ENCODE data around the gene GPNMB. TPM values are rescaled to one million over a fixed set of nuclear protein-coding genes. Genes with fewer than 3 reads are reported as not detected.

The GPNMB gene
- total and polyA plus RNA-seq, 10 of the 15 experiments (the other 5 are each of a cell fraction or from before 2014, with no cell fraction given): 5.9 to 22.3 (median 10.0) TPM

- TF ChIP-seq ZBTB40 (IDR thresholded peaks at IDR 0.05; ENCODE audit: borderline replicate concordance) (no peak), BCL3 (IDR thresholded peaks at IDR 0.05; ENCODE audit: borderline replicate concordance, insufficient read depth, low read depth, low read length, poor library complexity, severe bottlenecking) (no peak), ZBTB11 (CRISPR knock-in tag; IDR thresholded peaks at IDR 0.05) (no peak), ATF2 (IDR thresholded peaks at IDR 0.05; ENCODE audit: low read length) (no peak), POLR2AphosphoS2 (IDR thresholded peaks at IDR 0.05; ENCODE audit: low read depth, low read length) (no peak), MLLT1 (IDR thresholded peaks at IDR 0.05) (peak; percentile 66; the same call in 1 of the 2 replicates), E2F8 (IDR thresholded peaks at IDR 0.05; ENCODE audit: low read depth, partially characterized antibody) (no peak), E2F4 (IDR thresholded peaks at IDR 0.05; ENCODE audit: low read depth, low read length) (no peak), STAT3 (IDR thresholded peaks at IDR 0.05; ENCODE audit: low read depth, low read length) (no peak), JUNB (IDR thresholded peaks at IDR 0.05) (no peak; the same call in 1 of the 2 replicates)
Measured at GRCh38 chr7:23273141-23273599, 26.6 kb downstream of the GPNMB start (continued).

All from GM12878 (cell line).